HG02571 (cell line): Measurements from ENCODE around the gene KCNC3.

ENCODE experiments used
- ATAC-seq: cut with Tn5 transposase; IDR thresholded peaks from one replicate; pipeline ENCODE4 v1.9.1; 2021; ENCODE audit warnings: mild to moderate bottlenecking, moderate library complexity; ENCODE audit not compliant: unreplicated experiment

Gene KCNC3

GRCh38 chr19:50312967-50313811 is 16.0 kb downstream of the KCNC3 start:
- ATAC-seq: no peak

- no peak for ATAC-seq
Observed at GRCh38 chr19:50311723-50312635, 17.2 kb downstream of the KCNC3 start.

- no peak for ATAC-seq
Observed at GRCh38 chr19:50310759-50311465, 18.3 kb downstream of the KCNC3 start.

GRCh38 chr19:50309396-50310125 is 19.6 kb downstream of the KCNC3 start:
- ATAC-seq: no peak

GRCh38 chr19:50308991-50309390 is 20.2 kb downstream of the KCNC3 start:
- ATAC-seq: no peak

GRCh38 chr19:50303558-50303957 is 25.6 kb downstream of the KCNC3 start:
- no peak for ATAC-seq

GRCh38 chr19:50301607-50301971 is 27.6 kb downstream of the KCNC3 start:
- ATAC-seq: no peak

GRCh38 chr19:50300814-50301606 is 28.2 kb downstream of the KCNC3 start:
- no peak for ATAC-seq

GRCh38 chr19:50300051-50300450 is 29.1 kb downstream of the KCNC3 start:
- no peak for ATAC-seq

GRCh38 chr19:50293263-50294004 is 35.7 kb downstream of the KCNC3 start:
- no peak for ATAC-seq

GRCh38 chr19:50292216-50292827 is 36.9 kb downstream of the KCNC3 start:
- ATAC-seq: no peak

GRCh38 chr19:50290775-50291174 is 38.4 kb downstream of the KCNC3 start:
- no peak for ATAC-seq

- no peak for ATAC-seq
Observed at GRCh38 chr19:50290011-50290410, 39.2 kb downstream of the KCNC3 start.

- no peak for ATAC-seq
Observed at GRCh38 chr19:50288954-50289353, 40.2 kb downstream of the KCNC3 start.

GRCh38 chr19:50287331-50287730 is 41.8 kb downstream of the KCNC3 start:
- no peak for ATAC-seq

GRCh38 chr19:50286443-50286842 is 42.7 kb downstream of the KCNC3 start:
- ATAC-seq: no peak

GRCh38 chr19:50285833-50286232 is 43.3 kb downstream of the KCNC3 start:
- no peak for ATAC-seq

GRCh38 chr19:50281491-50281890 is 47.7 kb downstream of the KCNC3 start:
- no peak for ATAC-seq

- no peak for ATAC-seq
Observed at GRCh38 chr19:50280983-50281382, 48.2 kb downstream of the KCNC3 start.
